Measurements from ENCODE around the gene CCNO.

CCNO gene

DNA sequence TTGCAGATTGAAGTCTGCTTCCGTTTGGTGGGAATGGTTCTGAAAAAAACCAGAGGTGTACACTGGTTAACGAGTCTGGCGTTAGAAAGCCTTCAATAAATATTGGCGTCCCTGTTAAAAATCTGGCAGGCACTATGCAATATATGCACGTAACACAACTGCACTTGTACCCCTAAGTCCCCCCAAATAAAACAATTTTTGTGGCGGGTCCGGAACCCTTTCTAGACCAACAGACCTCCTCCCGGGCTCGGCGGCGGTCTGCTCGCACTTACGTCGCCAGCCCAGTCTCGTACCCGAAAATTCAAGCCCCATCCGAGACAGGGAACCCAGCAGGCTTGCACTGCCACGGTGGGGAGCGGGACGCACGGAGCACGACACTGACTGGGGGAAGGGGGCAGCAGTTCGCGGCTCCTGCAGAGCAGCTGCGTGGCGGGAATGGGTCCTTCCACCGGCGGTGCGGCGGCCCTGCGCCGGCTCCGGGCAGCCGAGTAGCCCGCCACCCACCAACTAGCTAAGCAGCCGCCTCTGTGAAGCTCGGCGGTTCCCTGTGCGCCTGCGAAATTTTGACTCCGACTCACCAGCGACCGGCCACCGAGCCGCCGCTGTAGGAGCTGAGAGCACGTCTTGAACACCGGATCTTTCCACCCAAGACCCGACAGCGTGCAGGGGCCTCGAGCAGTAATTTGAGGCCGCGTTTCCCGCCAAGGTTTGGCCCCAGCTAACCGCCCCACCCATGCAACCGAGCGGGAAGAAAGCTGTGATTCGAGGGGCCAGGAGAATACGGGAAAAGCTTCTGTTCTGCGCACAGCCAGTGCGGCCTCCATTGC lies 10.2 kb downstream of the CCNO start:
- no peak for DNase-seq (ENCODE audit: low spot score)

DNA sequence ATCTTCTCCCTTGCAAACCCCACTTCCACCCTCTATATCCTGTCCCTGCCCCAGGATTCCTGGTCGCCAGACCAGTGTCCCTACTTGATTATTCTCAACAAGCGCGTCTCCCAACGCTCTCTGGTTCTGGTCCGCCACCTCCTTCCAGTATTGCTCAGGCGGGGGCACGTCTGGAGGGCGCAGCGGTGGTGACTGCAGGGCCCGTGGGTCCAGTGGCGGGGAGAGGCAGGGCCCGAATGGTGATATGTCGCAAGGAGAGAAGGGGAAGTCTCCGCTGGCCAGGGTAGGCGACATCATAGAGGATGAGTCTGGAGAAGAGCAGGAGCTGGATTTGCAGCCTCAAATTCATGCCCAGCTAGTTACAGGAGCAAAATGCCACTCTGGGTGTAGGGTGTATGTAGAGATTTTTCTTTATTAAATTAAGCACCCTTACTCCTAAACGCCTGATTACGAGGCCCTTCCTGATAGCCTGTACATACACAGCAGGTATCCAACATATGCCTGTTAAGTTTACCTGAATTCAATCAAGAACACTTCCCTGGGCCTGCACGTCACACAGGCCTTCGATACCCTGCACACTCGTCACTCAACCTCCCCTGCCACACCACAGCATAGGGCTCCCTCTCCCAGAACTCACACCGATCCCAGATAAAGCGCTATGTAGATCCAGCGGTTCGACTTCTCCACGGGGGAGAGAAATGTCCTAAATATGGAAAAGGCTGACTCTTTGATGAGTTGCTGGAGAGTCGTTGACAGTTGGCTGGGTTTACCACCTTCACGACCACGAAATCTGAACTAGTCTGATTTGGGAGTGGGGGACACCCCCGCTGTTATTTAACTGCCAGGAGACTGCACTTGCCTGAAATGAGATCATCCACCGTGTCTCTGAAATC lies 11.1 kb downstream of the CCNO start:
- DNase-seq (ENCODE audit: low spot score): no peak

- DNase-seq (ENCODE audit: low spot score): no peak
Measured at GRCh38 chr5:55220433-55221185, 12.8 kb downstream of the CCNO start.

DNA sequence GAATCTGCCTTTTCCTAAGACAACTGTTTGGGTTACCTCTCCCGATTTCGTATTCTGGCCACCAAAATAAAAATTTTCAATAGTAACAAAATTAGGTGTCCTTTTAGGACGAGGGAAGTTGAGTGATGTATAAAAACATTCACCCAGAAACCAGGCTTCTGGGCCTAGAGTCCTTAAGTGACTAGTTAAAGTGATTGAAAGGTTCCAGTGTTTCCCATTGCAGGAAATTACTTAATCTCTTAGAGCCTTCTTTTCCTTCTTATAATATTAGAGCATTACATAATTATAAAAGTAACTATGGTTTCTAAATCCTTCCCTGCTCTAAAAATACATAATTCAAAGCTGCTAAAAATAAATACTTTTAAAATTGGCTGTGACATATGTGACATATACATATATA lies 13.6 kb downstream of the CCNO start:
- no peak for DNase-seq (ENCODE audit: low spot score)

DNA sequence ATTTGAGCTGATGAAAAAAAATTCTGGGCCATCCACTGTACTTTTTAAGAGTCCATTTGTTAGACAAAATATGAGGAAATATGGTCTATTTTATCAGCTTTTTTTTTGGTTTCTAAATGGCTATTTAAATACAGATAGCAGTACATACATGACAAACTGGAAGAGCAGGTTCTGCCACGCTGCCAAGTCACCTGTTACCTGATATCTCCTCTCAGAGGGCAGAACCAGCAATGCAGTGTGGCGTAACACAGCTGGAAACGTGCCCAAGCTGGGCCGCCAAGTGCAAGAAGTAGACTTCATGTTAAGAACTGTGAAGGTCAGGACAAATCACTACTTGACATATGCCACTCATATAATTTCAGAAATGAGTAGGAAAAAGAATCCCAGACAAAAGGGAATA lies 14.4 kb downstream of the CCNO start:
- no peak for DNase-seq (ENCODE audit: low spot score)

- DNase-seq (ENCODE audit: low spot score): no peak
Measured at GRCh38 chr5:55211184-55211874, 22.1 kb downstream of the CCNO start.

GRCh38 chr5:55205001-55205400 lies 28.4 kb downstream of the CCNO start:
- DNase-seq (ENCODE audit: low spot score): no peak

- DNase-seq (ENCODE audit: low spot score): no peak
Measured at GRCh38 chr5:55191165-55191564, 42.2 kb downstream of the CCNO start.

DNA sequence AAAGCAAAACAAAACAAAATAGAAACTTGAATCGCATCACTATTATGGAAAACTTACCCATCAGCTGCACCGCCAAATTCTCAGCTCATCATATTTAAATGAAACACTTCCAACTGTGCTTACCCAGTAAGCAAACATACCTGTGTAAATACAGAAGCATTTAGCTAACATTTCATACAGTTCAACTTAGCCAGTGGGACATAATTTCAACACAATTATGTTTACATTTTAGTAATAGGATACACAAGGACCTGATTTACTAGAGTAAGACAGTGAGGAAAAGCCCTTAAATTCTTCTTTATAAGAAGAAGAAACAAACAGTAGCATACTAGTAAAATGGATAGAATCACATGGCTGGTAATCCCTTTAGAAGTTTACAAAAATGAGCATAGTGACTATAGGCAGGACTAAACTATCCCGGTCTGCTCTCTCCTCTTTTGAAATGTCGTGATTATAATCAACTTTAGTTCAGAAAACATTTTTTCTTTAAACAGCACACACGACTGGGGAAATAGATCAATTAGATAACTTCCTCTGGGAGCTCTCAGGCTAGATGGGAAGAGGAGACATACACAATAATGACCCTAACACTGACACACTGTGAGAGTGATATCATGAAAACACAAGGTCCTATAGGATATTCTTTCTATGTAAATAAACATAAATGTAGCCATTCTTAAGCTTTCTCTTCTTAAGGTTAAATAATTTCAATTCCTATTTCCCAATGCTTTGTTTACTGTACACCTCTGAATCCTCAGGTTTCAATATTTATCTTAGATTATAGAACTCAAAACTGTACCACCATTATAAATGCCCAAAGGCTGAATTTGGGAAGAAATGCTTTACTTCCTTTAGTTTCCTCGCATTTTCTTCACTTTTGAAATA lies 44.5 kb downstream of the CCNO start:
- DNase-seq (ENCODE audit: low spot score): no peak

GRCh38 chr5:55187370-55187769 lies 46.0 kb downstream of the CCNO start:
- no peak for DNase-seq (ENCODE audit: low spot score)

Measured in hepatic stellate cell (primary cell).